Measurements from ENCODE around the gene OXCT1.

OXCT1 gene

GRCh38 chr5:41840251-41840650, 30.0 kb downstream of the OXCT1 start:
- no peak for TF ChIP-seq POLR2A (IDR thresholded peaks at IDR 0.05; ENCODE audit: low read depth, low read length)
- DNase-seq (ENCODE audit: insufficient read length, low spot score) (no peak), FAIRE-seq (no peak)

- TF ChIP-seq TAF1 (IDR thresholded peaks at IDR 0.05; ENCODE audit: low read depth, low read length) = no peak
- TF ChIP-seq POU2F2 (IDR thresholded peaks at IDR 0.05; ENCODE audit: low read depth, low read length) = no peak
- no peak for TF ChIP-seq POLR2A (IDR thresholded peaks at IDR 0.05; ENCODE audit: low read depth, low read length)
- TF ChIP-seq PAX5 (IDR thresholded peaks at IDR 0.05; ENCODE audit: insufficient read depth, low read length, severe bottlenecking) = no peak
- no peak for TF ChIP-seq POLR2AphosphoS5 (IDR thresholded peaks at IDR 0.05; ENCODE audit: low read depth, low read length)
- no peak for TF ChIP-seq SPI1 (IDR thresholded peaks at IDR 0.05; ENCODE audit: low read depth, low read length)
- no peak for FAIRE-seq
These were observed 32.4 kb downstream of the OXCT1 start for GRCh38 chr5:41837793-41838192.

GRCh38 chr5:41835645-41836044, 34.6 kb downstream of the OXCT1 start:
- DNase-seq (ENCODE audit: insufficient read length, low spot score) = no peak
- FAIRE-seq = no peak
- TF ChIP-seq PAX5 (IDR thresholded peaks at IDR 0.05; ENCODE audit: insufficient read depth, low read length, severe bottlenecking) = no peak
- TF ChIP-seq TAF1 (IDR thresholded peaks at IDR 0.05; ENCODE audit: low read depth, low read length) = no peak
- TF ChIP-seq POU2F2 (IDR thresholded peaks at IDR 0.05; ENCODE audit: low read depth, low read length) = no peak
- no peak for TF ChIP-seq POLR2AphosphoS5 (IDR thresholded peaks at IDR 0.05; ENCODE audit: low read depth, low read length)
- no peak for TF ChIP-seq SPI1 (IDR thresholded peaks at IDR 0.05; ENCODE audit: low read depth, low read length)
- no peak for TF ChIP-seq POLR2A (IDR thresholded peaks at IDR 0.05; ENCODE audit: low read depth, low read length)

More at GRCh38 chr5:41837793-41838192, 32.4 kb downstream of the OXCT1 start:
- DNase-seq (ENCODE audit: insufficient read length, low spot score) = no peak

- FAIRE-seq (no peak), DNase-seq (ENCODE audit: insufficient read length, low spot score) (no peak)
- TF ChIP-seq PAX5 (IDR thresholded peaks at IDR 0.05; ENCODE audit: insufficient read depth, low read length, severe bottlenecking) = no peak
- TF ChIP-seq POLR2AphosphoS5 (IDR thresholded peaks at IDR 0.05; ENCODE audit: low read depth, low read length) = no peak
- TF ChIP-seq TAF1 (IDR thresholded peaks at IDR 0.05; ENCODE audit: low read depth, low read length) = no peak
- no peak for TF ChIP-seq POLR2A (IDR thresholded peaks at IDR 0.05; ENCODE audit: low read depth, low read length)
- no peak for TF ChIP-seq SPI1 (IDR thresholded peaks at IDR 0.05; ENCODE audit: low read depth, low read length)
- no peak for TF ChIP-seq POU2F2 (IDR thresholded peaks at IDR 0.05; ENCODE audit: low read depth, low read length)
These were observed 35.7 kb downstream of the OXCT1 start for GRCh38 chr5:41834506-41834905.

- DNase-seq (ENCODE audit: insufficient read length, low spot score) (no peak), FAIRE-seq (no peak)
- no peak for TF ChIP-seq POLR2A (IDR thresholded peaks at IDR 0.05; ENCODE audit: low read depth, low read length)
- no peak for TF ChIP-seq SPI1 (IDR thresholded peaks at IDR 0.05; ENCODE audit: low read depth, low read length)
- no peak for TF ChIP-seq POLR2AphosphoS5 (IDR thresholded peaks at IDR 0.05; ENCODE audit: low read depth, low read length)
- no peak for TF ChIP-seq PAX5 (IDR thresholded peaks at IDR 0.05; ENCODE audit: insufficient read depth, low read length, severe bottlenecking)
- TF ChIP-seq POU2F2 (IDR thresholded peaks at IDR 0.05; ENCODE audit: low read depth, low read length) = no peak
- TF ChIP-seq TAF1 (IDR thresholded peaks at IDR 0.05; ENCODE audit: low read depth, low read length) = no peak
These were observed 37.8 kb downstream of the OXCT1 start for GRCh38 chr5:41832430-41832829.

GRCh38 chr5:41831155-41831554, 39.1 kb downstream of the OXCT1 start:
- no peak for DNase-seq (ENCODE audit: insufficient read length, low spot score)
- FAIRE-seq = no peak
- TF ChIP-seq POLR2AphosphoS5 (IDR thresholded peaks at IDR 0.05; ENCODE audit: low read depth, low read length) (no peak), SPI1 (IDR thresholded peaks at IDR 0.05; ENCODE audit: low read depth, low read length) (no peak), TAF1 (IDR thresholded peaks at IDR 0.05; ENCODE audit: low read depth, low read length) (no peak), POLR2A (IDR thresholded peaks at IDR 0.05; ENCODE audit: low read depth, low read length) (no peak), POU2F2 (IDR thresholded peaks at IDR 0.05; ENCODE audit: low read depth, low read length) (no peak), PAX5 (IDR thresholded peaks at IDR 0.05; ENCODE audit: insufficient read depth, low read length, severe bottlenecking) (no peak)

- no peak for TF ChIP-seq TAF1 (IDR thresholded peaks at IDR 0.05; ENCODE audit: low read depth, low read length)
- TF ChIP-seq POLR2AphosphoS5 (IDR thresholded peaks at IDR 0.05; ENCODE audit: low read depth, low read length) = no peak
- TF ChIP-seq PAX5 (IDR thresholded peaks at IDR 0.05; ENCODE audit: insufficient read depth, low read length, severe bottlenecking) = no peak
- TF ChIP-seq POU2F2 (IDR thresholded peaks at IDR 0.05; ENCODE audit: low read depth, low read length) = no peak
- TF ChIP-seq SPI1 (IDR thresholded peaks at IDR 0.05; ENCODE audit: low read depth, low read length) = no peak
- no peak for DNase-seq (ENCODE audit: insufficient read length, low spot score)
- FAIRE-seq = no peak
These were observed 42.4 kb downstream of the OXCT1 start for GRCh38 chr5:41827792-41828191.

GRCh38 chr5:41822036-41822435, 48.2 kb downstream of the OXCT1 start:
- DNase-seq (ENCODE audit: insufficient read length, low spot score) (no peak), FAIRE-seq (no peak)
- TF ChIP-seq PAX5 (IDR thresholded peaks at IDR 0.05; ENCODE audit: insufficient read depth, low read length, severe bottlenecking) (no peak), POLR2A (IDR thresholded peaks at IDR 0.05; ENCODE audit: low read depth, low read length) (no peak), TAF1 (IDR thresholded peaks at IDR 0.05; ENCODE audit: low read depth, low read length) (no peak), SPI1 (IDR thresholded peaks at IDR 0.05; ENCODE audit: low read depth, low read length) (no peak), POU2F2 (IDR thresholded peaks at IDR 0.05; ENCODE audit: low read depth, low read length) (no peak), POLR2AphosphoS5 (IDR thresholded peaks at IDR 0.05; ENCODE audit: low read depth, low read length) (no peak)

- no peak for TF ChIP-seq POLR2A (IDR thresholded peaks at IDR 0.05; ENCODE audit: low read depth, low read length)
- no peak for TF ChIP-seq POU2F2 (IDR thresholded peaks at IDR 0.05; ENCODE audit: low read depth, low read length)
- no peak for TF ChIP-seq POLR2AphosphoS5 (IDR thresholded peaks at IDR 0.05; ENCODE audit: low read depth, low read length)
- no peak for TF ChIP-seq TAF1 (IDR thresholded peaks at IDR 0.05; ENCODE audit: low read depth, low read length)
- no peak for TF ChIP-seq SPI1 (IDR thresholded peaks at IDR 0.05; ENCODE audit: low read depth, low read length)
- no peak for FAIRE-seq
These were observed 49.2 kb downstream of the OXCT1 start for GRCh38 chr5:41821051-41821450.

GRCh38 chr5:41820150-41820549, 50.1 kb downstream of the OXCT1 start:
- no peak for FAIRE-seq
- no peak for DNase-seq (ENCODE audit: insufficient read length, low spot score)
- no peak for TF ChIP-seq SPI1 (IDR thresholded peaks at IDR 0.05; ENCODE audit: low read depth, low read length)
- no peak for TF ChIP-seq PAX5 (IDR thresholded peaks at IDR 0.05; ENCODE audit: insufficient read depth, low read length, severe bottlenecking)
- no peak for TF ChIP-seq POU2F2 (IDR thresholded peaks at IDR 0.05; ENCODE audit: low read depth, low read length)
- no peak for TF ChIP-seq POLR2A (IDR thresholded peaks at IDR 0.05; ENCODE audit: low read depth, low read length)
- no peak for TF ChIP-seq POLR2AphosphoS5 (IDR thresholded peaks at IDR 0.05; ENCODE audit: low read depth, low read length)
- no peak for TF ChIP-seq TAF1 (IDR thresholded peaks at IDR 0.05; ENCODE audit: low read depth, low read length)

More at GRCh38 chr5:41821051-41821450, 49.2 kb downstream of the OXCT1 start:
- DNase-seq (ENCODE audit: insufficient read length, low spot score) = no peak
